Sigmoid colon (tissue), 7 donors: ENCODE data around the gene KREMEN1. TPM values are rescaled to one million over a fixed set of nuclear protein-coding genes. Genes with fewer than 3 reads are reported as not detected.

Source experiments
- DNase-seq: peaks from one replicate; pipeline ENCODE4 v3.0.0-alpha.2; 2019
- H3K27ac ChIP-seq, 4 donors: fragments of 200-600 bp; sonication (generic); one replicate each; pipeline ENCODE4 v1.5.1; 2016 to 2019; ENCODE audit warnings: mild to moderate bottlenecking in 1 of 4
- H3K27me3 ChIP-seq, 3 donors: fragments of 200-600 bp; sonication (generic); one replicate each; pipeline ENCODE4 v1.5.1; 2019; ENCODE audit warnings: mild to moderate bottlenecking in 1 of 3
- H3K36me3 ChIP-seq, 4 donors: fragments of 200-600 bp; sonication (generic); one replicate each; pipeline ENCODE4 v1.5.1; 2016 to 2019
- H3K4me1 ChIP-seq, 4 donors: fragments of 200-600 bp; sonication (generic); one replicate each; pipeline ENCODE4 v1.5.1; 2017 to 2019
- H3K4me3 ChIP-seq, 4 donors: fragments of 200-600 bp; sonication (generic); one replicate each; pipeline ENCODE4 v1.5.1; 2017 to 2019; ENCODE audit warnings: mild to moderate bottlenecking in 2 of 4, moderate library complexity in 1 of 4
- H3K9me3 ChIP-seq, 4 donors: fragments of 200-600 bp in 3 of 4; sonication (generic) in 3 of 4; one replicate each; pipeline versions ENCODE4 v1.5.1 to v1.6.1; 2013 to 2019
- CTCF ChIP-seq, 4 experiments: fragments of 450-650 bp in 3 of 4; fragments of 200-600 bp in 1 of 4; IDR thresholded peaks; one replicate each; pipeline ENCODE4 v1.5.1; 2016 to 2019; ENCODE audit warnings: antibody characterized with exemption in 4 of 4, mild to moderate bottlenecking in 3 of 4, moderate library complexity in 2 of 4
- EP300 ChIP-seq, 4 donors: sonication (generic); formaldehyde crosslinking; IDR thresholded peaks; one replicate each; pipeline ENCODE4 v1.6.1; 2017; ENCODE audit warnings: antibody characterized with exemption in 4 of 4
- POLR2A ChIP-seq, 2 donors: fragments of 450-650 bp; IDR thresholded peaks; one replicate each; pipeline ENCODE4 v1.6.1; 2016; ENCODE audit warnings: antibody characterized with exemption in 2 of 2, mild to moderate bottlenecking in 2 of 2, moderate library complexity in 2 of 2
- POLR2AphosphoS5 ChIP-seq, 4 donors: sonication (generic); formaldehyde crosslinking; IDR thresholded peaks; one replicate each; pipeline ENCODE4 v1.6.1; 2017; ENCODE audit warnings: antibody characterized with exemption in 4 of 4
- WGBS, 2 donors: extraction: QIAGEN DNeasy Blood & Tissue Kit; methylation state at CpG; one replicate each; pipeline ENCODE4 v1.1.7; 2013; 5-methylcytosine and 5-hydroxymethylcytosine counted together
- intact Hi-C: fragments of 100-400 bp; cut with DNase I; formaldehyde crosslinking; loops from one replicate; pipeline ENCODE4 v1.15.1; 2023
- polyA plus RNA-seq, 3 donors: library from polyadenylated mRNA; stranded (reverse); fragments of 200-250 nt; gene quantifications; one replicate each; pipeline ENCODE4 v1.2.3, GENCODE V29; 2013
- total RNA-seq, 4 donors: library from RNA; depleted of rRNA; stranded (reverse); fragments of >200 nt; gene quantifications; one replicate each; pipeline ENCODE4 v1.1.0, GENCODE V29; 2016
- donor health status: healthy with polysubstance abuse.
- donor health status: Bipolar disorder and iron deficiency.
- donor health status: healthy.

KREMEN1 gene
- total and polyA plus RNA-seq, 7 donors: 4.2 to 13.2 (median 6.7) TPM

GRCh38 chr22:29121124-29121523 lies 48.3 kb downstream of the KREMEN1 start:
- intact Hi-C loops: no loop called here
- Histone ChIP-seq H3K27ac (no peak overlapping the region), H3K36me3 (no peaks in the 10 kb centered on the region), H3K4me3 (no peak overlapping the region), H3K4me1 (no peaks in the 10 kb centered on the region), H3K27me3 (no peaks in the 10 kb centered on the region), H3K9me3 (no peaks in the 10 kb centered on the region)
- DNase-seq: no peak
- no peak for TF ChIP-seq POLR2A (IDR thresholded peaks at IDR 0.05)
- TF ChIP-seq POLR2AphosphoS5 (IDR thresholded peaks at IDR 0.05): no peak
- no peak for TF ChIP-seq CTCF (IDR thresholded peaks at IDR 0.05)
- TF ChIP-seq EP300 (IDR thresholded peaks at IDR 0.05): no peak
- WGBS, 2 donors: 76 to 79% methylated on average over 5 of the region's 5 CpGs

- Histone ChIP-seq H3K27ac (no peak overlapping the region), H3K4me3 (no peak overlapping the region), H3K36me3 (no peaks in the 10 kb centered on the region), H3K27me3 (no peaks in the 10 kb centered on the region), H3K4me1 (no peaks in the 10 kb centered on the region), H3K9me3 (no peaks in the 10 kb centered on the region)
- no peak for DNase-seq
- intact Hi-C loops: no loop called here
- no peak for TF ChIP-seq EP300 (IDR thresholded peaks at IDR 0.05)
- no peak for TF ChIP-seq POLR2AphosphoS5 (IDR thresholded peaks at IDR 0.05)
- no peak for TF ChIP-seq CTCF (IDR thresholded peaks at IDR 0.05)
- TF ChIP-seq POLR2A (IDR thresholded peaks at IDR 0.05): no peak
Observed at GRCh38 chr22:29122041-29122440, 49.2 kb downstream of the KREMEN1 start.

- intact Hi-C loops: no loop called here
- no peak for DNase-seq
- no peak for TF ChIP-seq POLR2A (IDR thresholded peaks at IDR 0.05)
- TF ChIP-seq POLR2AphosphoS5 (IDR thresholded peaks at IDR 0.05): no peak
- no peak for TF ChIP-seq EP300 (IDR thresholded peaks at IDR 0.05)
- Histone ChIP-seq H3K27me3 (no peaks in the 10 kb centered on the region), H3K9me3 (no peaks in the 10 kb centered on the region), H3K27ac (no peak overlapping the region), H3K4me1 (no peaks in the 10 kb centered on the region), H3K36me3 (no peaks in the 10 kb centered on the region), H3K4me3 (no peak overlapping the region)
- WGBS, 2 donors: 27 to 65% methylated on average over 10 of the region's 10 CpGs
Observed at GRCh38 chr22:29124777-29125442, 52.1 kb downstream of the KREMEN1 start.

- Histone ChIP-seq H3K27me3 (no peaks in the 10 kb centered on the region), H3K36me3 (no peaks in the 10 kb centered on the region), H3K4me3 (no peak overlapping the region), H3K9me3 (no peaks in the 10 kb centered on the region), H3K4me1 (no peaks in the 10 kb centered on the region), H3K27ac (no peak overlapping the region)
- intact Hi-C loops: no loop called here
- 30 to 60% methylated on average over 2 of the region's 2 CpGs for WGBS, 2 donors
- no peak for DNase-seq
- no peak for TF ChIP-seq EP300 (IDR thresholded peaks at IDR 0.05)
- no peak for TF ChIP-seq POLR2AphosphoS5 (IDR thresholded peaks at IDR 0.05)
- no peak for TF ChIP-seq POLR2A (IDR thresholded peaks at IDR 0.05)
- no peak for TF ChIP-seq CTCF (IDR thresholded peaks at IDR 0.05)
Observed at GRCh38 chr22:29125443-29125778, 52.6 kb downstream of the KREMEN1 start.

- Histone ChIP-seq H3K27ac (no peak overlapping the region), H3K36me3 (no peaks in the 10 kb centered on the region), H3K9me3 (no peaks in the 10 kb centered on the region), H3K27me3 (no peaks in the 10 kb centered on the region), H3K4me1 (no peaks in the 10 kb centered on the region), H3K4me3 (no peak overlapping the region)
- no peak for DNase-seq
- WGBS, 2 donors: 73 to 87% methylated on average over 5 of the region's 5 CpGs
- no peak for TF ChIP-seq CTCF (IDR thresholded peaks at IDR 0.05)
- no peak for TF ChIP-seq EP300 (IDR thresholded peaks at IDR 0.05)
- no peak for TF ChIP-seq POLR2A (IDR thresholded peaks at IDR 0.05)
- TF ChIP-seq POLR2AphosphoS5 (IDR thresholded peaks at IDR 0.05): no peak
- intact Hi-C loops: no loop called here
Observed at GRCh38 chr22:29125844-29126243, 53.0 kb downstream of the KREMEN1 start.
